Stimulated activated CD8-positive, alpha-beta memory T cell treated with anti-CD3 and anti-CD28 coated beads, Interleukin-7, amount 100 ng/mL, for 24 hours (primary cell): Measurements from ENCODE around the gene LILRB3.
A peak's percentile ranks its signal among the peaks of the same experiment; 100 is the strongest.
"Not testable (repeated sequence)": the region's sequence is repeated elsewhere in the genome, so short reads cannot be mapped to it uniquely, and the experiment has no call there.

Source experiments
- DNase-seq: peaks from one replicate; pipeline ENCODE4 v3.0.0-alpha.2; 2020; ENCODE audit warnings: low read depth

LILRB3 gene

GRCh38 chr19:54242646-54243045, 19.8 kb upstream of the LILRB3 start, which contains the start of gene LILRA6:
LILRA6 (minus strand) TSS chr19:54242790.
- DNase-seq, result not testable (repeated sequence)

- not testable (repeated sequence) for DNase-seq
These were observed 19.4 kb upstream of the LILRB3 start for GRCh38 chr19:54242234-54242633.

GRCh38 chr19:54240372-54241336, 17.8 kb upstream of the LILRB3 start:
- DNase-seq, result not testable (repeated sequence)

DNA sequence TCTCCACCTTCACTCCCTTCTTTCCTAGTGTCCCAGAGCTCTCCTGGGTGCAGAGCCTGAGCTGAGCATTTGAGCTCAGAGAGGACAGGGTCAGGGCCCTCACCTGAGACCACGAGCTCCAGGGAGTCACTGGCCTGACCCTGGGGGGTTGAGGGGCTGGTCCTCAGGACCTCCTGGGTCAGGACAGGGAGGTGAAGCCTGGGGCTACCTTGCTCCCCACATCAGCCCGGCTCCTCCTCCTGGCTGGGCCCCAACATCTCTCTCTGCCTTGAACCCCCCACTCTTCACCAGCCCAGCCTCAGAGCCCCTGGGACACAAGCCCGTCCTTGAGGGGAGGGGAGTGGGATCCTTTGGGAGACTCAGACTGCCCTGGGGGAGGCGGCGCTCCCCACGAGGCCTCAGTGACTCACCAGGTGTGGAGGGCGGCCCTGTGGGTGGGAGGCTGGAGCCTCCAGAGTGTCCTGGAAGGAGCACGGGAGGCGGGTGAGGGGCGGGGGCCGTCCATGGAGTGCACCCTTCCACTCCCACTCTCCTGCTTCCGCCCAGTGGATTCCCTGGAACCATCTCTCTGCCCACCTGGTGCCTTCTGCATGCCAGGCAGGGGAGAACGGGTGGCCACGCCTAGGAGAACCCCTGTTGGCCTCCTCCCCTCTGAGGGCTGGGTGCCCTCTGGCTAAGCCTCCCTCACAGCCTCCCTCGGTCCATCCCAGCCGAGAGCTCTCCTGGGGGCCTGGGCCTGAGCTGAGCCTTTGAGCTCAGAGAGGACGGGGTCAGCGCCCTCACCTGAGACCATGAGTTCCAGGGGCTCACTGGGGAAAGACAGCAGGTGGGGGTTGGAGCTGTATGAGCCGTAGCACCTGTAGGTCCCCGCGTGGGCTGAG, 16.9 kb upstream of the LILRB3 start:
- not testable (repeated sequence) for DNase-seq

DNA sequence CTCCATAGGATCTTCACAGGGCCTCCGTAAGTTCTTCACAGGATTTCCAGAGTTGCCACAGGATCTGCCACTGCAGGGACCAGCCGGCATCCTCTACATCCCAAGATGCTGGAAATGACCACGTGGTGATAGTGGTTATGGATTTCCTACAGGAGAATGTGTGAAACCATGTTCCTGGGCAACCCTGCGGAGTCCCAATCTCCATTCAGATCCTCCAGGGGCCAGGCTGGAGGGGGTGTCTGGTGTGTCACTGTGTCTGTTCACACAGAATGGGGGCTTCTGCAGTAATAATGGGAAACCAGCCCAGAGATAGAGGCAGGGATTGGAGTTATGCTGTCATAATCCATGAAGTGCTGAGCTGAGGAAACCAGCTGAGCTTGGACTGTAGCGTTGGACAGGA, 11.1 kb upstream of the LILRB3 start:
- no peak for DNase-seq

DNA sequence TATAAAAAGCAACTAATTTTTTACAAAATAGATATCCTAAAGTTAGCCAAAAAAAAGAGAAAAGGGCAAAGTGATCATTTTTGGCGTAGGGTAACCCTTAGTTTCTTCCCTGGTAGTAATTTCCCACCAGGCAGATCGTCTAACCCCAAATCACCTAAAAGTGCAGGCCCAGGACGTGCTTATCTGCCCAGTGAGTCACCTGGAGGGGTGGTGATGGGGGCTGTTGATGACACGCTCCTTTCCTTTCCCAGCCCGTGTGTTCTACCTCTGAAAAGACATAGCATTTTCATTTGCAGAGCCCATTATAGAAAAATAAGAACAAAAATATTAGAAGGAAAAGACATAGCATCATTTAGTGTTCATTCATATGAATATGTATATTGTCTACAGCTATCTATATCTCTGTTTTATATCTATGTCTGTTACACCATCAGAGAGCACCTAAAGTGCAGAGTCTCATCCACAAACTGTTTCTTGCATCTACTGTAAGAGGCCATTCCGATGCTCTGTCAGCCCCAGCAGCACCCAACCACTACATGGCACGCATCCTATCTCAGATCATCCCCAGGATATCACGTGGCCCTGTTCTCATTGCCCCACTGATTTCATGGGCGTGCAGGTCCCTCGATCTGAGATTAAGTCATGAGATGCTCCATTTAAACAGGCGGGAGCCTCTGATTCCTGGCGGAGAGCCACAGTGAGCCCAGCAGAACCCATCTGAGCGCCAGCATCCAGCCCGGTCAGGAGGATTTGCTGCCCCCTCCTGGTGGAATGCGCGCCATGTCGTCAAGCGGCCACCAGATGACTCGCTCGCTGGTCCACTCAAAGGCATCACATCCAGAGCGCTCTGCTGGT, 8.5 kb upstream of the LILRB3 start:
- peak; percentile 80 for DNase-seq

GRCh38 chr19:54230031-54230430, 7.2 kb upstream of the LILRB3 start:
- DNase-seq, result no peak

- no peak for DNase-seq
These were observed 6.3 kb upstream of the LILRB3 start for GRCh38 chr19:54229146-54229545.

GRCh38 chr19:54224619-54225018, 1.8 kb upstream of the LILRB3 start:
- not testable (repeated sequence) for DNase-seq

GRCh38 chr19:54223937-54224281, 1.1 kb upstream of the LILRB3 start:
- DNase-seq, result not testable (repeated sequence)

DNA sequence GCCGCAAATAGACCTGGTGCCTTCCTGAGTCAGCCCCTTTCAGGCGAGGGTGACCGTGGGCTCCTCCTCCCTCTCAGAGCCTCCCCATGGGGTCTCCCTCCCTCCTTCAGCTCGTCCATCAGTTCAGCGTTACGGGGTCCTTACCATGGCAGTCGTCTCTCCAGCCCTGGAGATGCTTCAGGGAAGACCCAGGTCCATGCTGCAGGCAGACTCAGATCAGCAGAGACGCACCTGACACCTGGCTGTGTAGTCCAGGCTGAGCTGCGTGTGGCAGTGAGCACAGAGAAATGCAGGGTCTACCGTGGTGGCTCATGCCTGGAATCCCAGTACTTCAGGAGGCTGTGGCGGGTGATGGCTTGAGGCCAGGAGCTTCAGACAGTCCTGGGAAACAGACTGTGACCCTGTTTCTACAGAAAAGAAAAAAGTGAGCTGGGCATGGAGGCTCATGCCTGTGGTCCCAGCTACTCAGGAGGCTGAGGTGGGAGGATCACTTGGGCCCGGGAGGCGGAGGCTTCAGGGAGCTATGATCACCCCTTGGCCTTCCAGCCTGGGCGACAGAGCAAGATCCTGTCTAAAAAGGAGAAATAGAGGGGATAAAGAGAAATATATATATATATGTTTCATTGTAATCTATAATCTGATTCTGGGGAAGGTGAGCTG, 600 bp upstream of the LILRB3 start:
- DNase-seq, result not testable (repeated sequence)

GRCh38 chr19:54221947-54222346, 860 bp downstream of the LILRB3 start:
- DNase-seq, result not testable (repeated sequence)

GRCh38 chr19:54219702-54220101, 3.1 kb downstream of the LILRB3 start:
- not testable (repeated sequence) for DNase-seq

DNA sequence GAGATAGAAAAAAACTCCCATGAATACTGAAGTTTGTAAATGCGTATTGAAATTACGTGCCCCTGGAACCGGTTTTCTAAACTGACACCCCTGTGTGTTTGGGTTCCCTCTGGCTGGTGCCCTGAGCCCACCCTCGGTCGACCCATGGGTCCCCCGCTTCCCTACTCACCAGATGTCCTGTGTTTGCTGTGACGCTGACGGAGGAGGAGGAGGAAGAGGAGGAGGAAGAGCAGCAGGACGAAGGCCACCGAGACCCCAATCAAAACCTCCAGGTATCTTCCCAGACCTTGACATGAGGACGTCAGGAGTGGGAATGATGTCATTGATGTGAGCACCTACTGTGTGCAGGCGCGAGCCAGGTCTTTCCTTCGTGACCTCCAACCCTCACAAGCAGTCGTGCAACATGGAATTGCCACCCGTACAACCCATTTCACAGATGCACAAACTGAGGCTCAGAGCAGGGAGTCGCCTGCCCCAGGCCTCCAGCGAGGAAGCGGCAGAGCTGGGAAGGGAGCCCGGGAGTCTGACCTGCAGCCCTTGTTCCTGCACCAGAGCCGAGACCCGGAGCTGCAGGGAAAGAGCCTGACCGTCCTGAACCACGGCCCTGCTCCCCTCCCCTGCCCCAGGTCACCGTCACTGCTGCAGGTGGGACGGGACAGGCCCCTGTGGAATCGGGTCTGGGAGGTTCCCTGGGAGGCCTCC, 3.7 kb downstream of the LILRB3 start:
- no peak for DNase-seq

- no peak for DNase-seq
These were observed 4.5 kb downstream of the LILRB3 start for GRCh38 chr19:54218259-54218658.

GRCh38 chr19:54217517-54218247, 5.1 kb downstream of the LILRB3 start:
- not testable (repeated sequence) for DNase-seq

- DNase-seq, result no peak
These were observed 5.9 kb downstream of the LILRB3 start for GRCh38 chr19:54216869-54217268.

DNA sequence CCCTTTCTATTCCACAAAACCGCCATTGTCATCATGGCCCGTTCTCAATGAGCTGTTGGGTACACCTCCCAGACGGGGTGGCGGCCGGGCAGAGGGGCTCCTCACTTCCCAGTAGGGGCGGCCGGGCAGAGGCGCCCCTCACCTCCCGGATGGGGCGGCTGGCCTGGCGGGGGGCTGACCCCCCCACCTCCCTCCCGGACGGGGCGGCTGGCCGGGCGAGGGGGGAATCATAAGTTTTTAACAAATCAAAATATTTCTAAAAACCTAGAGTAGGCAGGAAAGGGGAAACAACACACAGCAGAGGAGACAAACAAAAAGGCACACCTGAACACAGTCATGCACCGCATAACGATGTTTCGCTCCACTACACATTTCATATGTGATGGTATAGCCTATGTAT, 8.1 kb downstream of the LILRB3 start:
- DNase-seq, result not testable (repeated sequence)

GRCh38 chr19:54214217-54214616, 8.6 kb downstream of the LILRB3 start:
- DNase-seq, result not testable (repeated sequence)

GRCh38 chr19:54211235-54211634, 11.6 kb downstream of the LILRB3 start:
- DNase-seq, result no peak
